HCEC 1CT (cell line): ENCODE measurements around the gene COQ5.
"Not testable (repeated sequence)": the region's sequence is repeated elsewhere in the genome, so short reads cannot be mapped to it uniquely, and the experiment has no call there.

ENCODE experiments used
- DNase-seq: peaks from one replicate; pipeline ENCODE4 v3.0.0-alpha.2; 2017

COQ5 gene

DNA sequence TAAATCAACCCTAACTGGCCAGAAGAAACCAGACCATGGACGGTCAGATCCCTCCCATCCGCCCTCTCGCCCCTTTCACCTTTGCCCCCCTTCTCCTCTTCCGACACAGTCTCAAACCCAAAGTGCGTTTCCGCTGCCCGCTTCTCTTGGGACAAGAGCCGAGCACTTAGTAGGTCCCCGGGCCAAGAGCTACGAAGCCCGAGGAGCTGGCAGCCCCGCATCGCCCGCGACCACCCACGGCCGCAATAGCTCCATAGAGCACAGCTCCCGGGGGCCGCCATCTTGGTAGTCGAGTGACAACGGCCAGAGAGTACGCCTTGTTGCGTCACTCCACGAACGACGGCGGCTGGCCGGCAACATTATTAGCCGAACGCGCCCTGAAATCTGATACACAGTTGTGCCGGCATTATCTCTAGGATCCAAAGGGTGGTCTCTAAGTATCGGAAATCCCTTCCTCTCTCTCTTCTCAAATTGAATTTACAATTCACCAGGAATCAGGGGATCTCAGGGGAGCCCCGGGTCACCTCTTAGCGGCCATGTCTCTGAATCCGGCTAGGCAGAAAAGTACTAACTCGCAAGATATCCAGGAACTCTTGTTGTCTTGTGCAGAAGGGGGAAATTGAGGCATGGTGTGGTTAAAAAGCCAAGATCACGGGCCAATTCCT, at the start of gene COQ5:
TSS of gene COQ5 (minus strand) at position 298 of the 665 bp plus-strand sequence. CDS start at position 281, 17 bp downstream.
- DNase-seq, result peak; percentile 83

DNA sequence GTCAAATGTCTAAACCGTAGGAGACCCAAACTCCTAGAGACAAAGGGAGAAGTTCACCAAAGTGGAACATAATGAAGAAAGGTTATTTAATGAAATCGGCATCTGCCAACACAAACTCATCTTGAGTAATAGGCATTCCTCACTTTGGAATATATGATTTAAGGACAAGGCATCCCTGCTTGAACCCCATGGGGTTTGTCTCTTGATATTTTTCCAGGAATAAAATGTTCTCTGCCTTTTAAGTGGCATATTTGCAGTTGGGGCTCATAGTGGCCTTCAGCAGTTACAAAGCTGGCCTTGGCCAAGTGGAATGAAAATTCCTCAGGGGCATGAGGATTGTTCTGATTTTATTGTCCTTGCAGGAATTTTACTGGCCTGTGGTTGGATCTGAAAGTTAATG, 45.1 kb upstream of the COQ5 start:
- DNase-seq, result no peak

DNA sequence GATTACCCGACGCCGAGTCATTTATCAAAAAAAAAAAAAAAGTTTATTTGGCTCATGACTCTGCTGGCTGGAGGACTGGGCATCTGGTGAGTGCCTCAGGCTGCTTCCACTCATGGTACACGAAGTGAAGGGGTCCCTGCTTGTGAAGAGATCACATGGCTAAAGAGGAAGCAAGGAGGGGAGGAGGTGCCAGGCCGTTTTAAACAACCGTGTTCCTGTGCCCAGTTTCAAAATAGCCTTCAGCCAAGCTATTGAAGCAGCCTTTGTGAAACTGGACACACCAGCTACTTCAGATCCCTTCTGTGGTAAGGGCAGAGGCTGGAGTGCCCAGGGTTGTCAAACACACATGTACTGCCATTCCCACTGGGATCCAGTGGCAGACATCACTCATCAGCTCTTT, 44.6 kb upstream of the COQ5 start:
- no peak for DNase-seq

DNA sequence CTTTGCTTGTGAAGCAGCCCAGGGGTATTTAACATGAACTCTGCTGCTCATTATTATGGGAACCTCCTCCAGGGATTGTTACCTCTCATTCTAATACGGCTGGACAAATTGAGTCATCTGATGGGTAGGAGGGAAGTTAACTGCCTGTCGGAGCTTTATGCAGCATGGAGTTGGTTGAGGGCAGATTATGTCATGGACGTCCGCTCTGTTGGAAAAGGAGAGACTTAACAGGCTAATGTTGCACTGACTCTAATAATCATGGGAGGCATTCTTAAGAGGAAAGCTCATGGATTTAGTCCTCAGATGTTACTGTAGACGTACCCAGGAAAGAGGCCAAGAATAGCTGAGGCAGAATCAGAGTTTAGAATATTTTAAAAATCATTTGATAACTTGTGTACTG, 42.3 kb upstream of the COQ5 start:
- DNase-seq, result peak; percentile 13

GRCh38 chr12:120563495-120563894, 34.5 kb upstream of the COQ5 start:
- no peak for DNase-seq

- no peak for DNase-seq
Measured at GRCh38 chr12:120562906-120563305, 33.9 kb upstream of the COQ5 start.

GRCh38 chr12:120557589-120557988, 28.6 kb upstream of the COQ5 start:
- no peak for DNase-seq

DNA sequence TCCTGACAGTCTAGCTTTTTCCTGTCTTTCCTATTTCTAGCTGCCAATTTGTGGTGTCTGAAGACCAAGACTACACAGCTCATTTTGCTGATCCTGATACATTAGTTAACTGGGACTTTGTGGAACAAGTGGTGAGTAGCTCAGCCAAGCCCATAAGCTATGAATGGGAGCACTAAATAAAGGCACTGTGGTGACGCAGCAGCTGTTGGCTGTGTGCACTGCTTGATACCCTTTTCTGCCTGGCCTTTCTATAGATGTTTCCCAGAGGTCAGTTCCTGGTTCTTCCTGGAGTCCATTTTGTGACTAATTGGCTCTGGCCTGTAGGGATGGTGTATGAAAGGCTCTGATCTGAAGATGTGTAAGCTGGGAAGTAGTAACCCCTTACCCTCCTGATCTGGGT, 25.7 kb upstream of the COQ5 start:
- DNase-seq, result no peak

- no peak for DNase-seq
Measured at GRCh38 chr12:120546050-120546386, 17.1 kb upstream of the COQ5 start.

GRCh38 chr12:120544691-120545090, 15.7 kb upstream of the COQ5 start:
- DNase-seq, result no peak

GRCh38 chr12:120542166-120542565, 13.2 kb upstream of the COQ5 start:
- DNase-seq, result no peak

DNA sequence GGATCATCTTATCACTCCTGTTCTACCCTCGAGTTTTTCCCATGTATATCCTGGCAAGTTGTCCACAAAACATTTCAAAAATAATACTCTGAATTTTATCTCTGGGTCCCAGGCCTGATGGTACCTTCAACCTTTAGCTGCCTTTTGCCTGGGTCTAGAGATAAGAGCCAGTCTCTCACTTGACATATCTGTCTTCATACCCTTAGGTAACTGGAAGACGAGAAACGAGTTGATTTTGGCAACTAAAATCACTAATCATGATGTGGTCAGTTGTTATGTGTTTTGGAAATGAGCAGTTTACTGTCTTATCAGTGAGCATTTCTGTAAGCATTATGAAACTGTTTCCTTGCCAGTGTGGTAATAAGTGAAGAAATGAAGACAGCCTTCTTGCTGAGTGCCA, 11.5 kb upstream of the COQ5 start:
- DNase-seq, result no peak

GRCh38 chr12:120539303-120539702, 10.3 kb upstream of the COQ5 start:
- DNase-seq, result peak; percentile 87

DNA sequence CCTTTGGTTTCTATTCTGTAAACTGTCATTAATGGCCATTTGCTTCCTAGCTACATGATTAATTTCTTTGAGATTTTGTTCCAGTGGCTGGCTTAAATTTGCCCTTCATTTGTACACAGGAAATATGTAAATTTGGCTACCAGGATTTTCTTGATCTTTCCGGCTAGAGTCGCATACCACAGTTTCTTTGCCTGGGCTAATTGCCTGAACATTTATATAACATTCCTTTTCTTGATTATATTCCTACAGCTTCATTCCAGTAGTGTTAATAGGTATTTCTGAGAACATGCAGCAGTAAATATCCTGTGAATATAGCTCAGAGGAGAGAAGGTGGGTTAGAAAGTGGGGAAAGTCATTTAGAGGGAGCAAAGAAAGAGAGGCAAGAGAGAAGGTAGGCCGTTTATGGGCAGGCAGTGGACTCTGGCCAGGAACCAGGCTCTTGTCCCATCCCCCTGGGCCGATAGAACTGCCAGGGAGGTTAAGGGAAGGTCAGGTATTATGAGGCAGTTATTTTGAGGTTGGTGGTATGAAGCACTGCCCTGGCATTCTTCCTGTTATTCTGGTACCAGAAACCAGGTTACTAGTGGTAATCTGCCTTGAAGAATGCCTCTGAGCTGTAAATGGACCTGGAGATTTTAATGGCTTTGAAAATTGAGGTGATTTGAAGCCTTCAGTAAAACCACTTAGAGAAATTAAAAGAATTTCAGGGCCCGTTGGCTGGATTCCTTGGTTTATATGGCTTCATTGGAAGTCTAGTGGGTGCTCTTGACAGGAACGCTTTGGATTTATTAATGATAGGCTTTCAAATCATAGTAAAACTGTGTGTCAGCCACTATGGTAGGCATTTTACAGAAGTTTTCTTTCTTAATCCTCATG, 9.6 kb upstream of the COQ5 start:
- DNase-seq, result peak; percentile 49

- DNase-seq, result no peak
Measured at GRCh38 chr12:120537856-120538220, 8.9 kb upstream of the COQ5 start.

DNA sequence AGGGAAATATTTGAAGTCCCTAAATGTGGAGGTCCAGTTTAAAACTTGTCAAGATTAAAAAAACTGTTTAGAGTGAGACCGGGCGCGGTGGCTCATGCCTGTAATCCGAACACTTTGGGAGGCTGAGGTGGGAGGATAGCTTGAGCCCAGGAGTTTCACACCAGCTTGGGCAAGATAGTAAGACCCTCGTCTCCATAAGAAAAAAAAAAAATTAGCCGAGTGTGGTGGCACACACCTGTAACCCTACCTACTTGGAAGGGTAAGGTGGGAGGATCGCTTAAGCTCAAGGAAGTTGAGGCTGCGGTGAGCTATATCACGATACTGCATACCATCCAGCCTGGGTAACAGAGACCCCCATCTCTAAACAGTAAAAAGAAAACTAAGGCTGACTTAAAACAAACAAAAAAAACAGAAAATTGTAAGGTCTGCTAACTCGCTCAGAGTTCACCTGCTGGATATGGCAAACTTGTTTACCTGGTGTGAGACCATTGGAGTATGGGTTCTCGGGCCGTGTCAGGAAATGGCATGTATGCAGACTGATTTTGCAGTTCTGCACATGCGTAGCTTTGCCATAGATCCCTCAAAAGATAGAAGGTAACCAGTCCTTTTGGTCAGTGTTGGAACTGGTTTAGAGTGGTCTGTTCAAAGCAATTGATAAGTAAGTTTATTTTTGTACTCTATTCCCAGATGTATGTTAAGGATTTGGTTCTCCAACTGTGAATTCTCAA, 7.3 kb upstream of the COQ5 start:
- no peak for DNase-seq

DNA sequence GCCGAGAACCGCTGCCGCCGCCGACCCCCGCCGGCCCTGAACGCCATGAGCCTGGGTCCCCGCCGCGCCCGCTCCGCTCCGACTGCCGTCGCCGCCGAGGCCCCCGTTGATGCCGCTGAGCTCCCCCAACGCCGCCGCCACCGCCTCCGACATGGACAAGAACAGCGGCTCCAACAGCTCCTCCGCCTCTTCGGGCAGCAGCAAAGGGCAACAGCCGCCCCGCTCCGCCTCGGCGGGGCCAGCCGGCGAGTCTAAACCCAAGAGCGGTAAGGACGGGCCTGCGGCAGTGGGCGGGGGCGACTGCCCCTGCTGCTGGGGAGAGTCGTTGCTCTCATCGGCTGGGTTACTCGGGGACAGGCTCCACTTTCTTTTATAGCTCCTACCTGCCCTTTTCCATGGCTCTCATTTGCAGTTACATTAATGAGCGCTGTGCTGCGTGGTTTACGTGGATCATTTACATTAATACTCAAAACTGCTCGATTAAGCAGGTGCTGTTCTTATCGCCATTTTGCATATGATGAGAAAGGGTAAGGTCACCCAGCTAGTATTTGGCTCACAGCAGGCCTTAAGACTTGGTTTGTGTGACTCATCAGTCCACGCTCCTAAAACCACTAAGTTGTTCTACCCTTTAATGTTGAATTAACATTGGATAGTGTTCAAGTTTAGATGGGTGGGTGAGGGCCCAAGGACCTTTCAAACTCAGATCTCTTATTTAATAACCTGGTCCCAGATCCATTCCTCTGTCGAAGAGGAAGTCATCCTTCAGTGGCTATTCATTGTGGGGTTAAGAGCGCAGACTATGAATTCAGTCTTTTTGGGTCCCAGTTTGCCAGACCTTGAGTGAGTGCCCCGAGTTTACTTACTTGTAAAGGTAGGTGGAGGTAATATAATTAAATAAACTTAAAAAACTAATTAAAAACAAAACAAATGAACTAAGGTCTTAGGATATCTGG, 6.0 kb upstream of the COQ5 start:
- DNase-seq, result peak; percentile 84

- peak; percentile 79 for DNase-seq
Measured at GRCh38 chr12:120534203-120534702, 5.3 kb upstream of the COQ5 start, which contains the start of gene RNF10. RNF10 (plus strand) TSS chr12:120534356; CDS start chr12:120534812, 456 bp downstream.

DNA sequence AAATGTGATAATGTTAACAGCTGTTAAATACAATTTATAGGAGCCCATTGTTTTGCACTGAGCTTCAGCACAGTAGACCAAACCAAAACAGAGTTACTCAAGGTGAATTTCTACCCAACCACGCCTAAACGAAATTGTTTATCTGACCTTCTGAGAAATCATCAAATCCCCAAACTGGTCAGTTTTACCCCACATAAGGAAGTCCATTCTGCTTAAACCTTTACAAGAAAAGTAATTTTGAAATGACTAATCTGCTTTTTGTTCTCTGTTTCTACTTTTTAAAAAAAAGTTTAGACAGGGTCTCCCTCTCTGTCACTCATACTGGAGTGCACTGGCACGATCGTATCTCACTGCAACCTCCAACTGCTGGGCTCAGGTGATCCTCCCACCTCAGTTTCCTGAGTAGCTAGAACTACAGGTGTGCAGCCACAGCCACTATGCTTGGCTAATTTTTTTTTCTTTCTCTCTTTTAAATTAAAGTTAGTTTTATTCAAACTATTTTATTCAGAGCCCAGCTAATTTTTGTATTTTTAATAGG, 3.8 kb upstream of the COQ5 start:
- DNase-seq, result no peak

DNA sequence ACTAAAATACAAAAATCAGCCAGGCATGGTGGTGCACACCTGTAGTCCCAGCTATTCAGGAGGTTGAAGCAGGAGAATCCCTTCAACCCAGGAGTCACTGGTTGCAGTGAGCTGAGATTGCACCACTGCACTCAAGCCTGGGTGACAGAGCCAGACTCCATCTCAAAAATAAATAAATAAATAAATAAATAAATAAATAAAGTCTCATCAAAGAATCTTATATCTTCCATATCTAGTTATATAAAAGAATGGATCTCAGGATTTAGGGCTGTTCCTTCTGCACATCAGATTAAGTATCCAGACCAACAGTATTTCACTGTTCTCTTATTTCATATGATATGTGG, 1.4 kb upstream of the COQ5 start:
- not testable (repeated sequence) for DNase-seq

DNA sequence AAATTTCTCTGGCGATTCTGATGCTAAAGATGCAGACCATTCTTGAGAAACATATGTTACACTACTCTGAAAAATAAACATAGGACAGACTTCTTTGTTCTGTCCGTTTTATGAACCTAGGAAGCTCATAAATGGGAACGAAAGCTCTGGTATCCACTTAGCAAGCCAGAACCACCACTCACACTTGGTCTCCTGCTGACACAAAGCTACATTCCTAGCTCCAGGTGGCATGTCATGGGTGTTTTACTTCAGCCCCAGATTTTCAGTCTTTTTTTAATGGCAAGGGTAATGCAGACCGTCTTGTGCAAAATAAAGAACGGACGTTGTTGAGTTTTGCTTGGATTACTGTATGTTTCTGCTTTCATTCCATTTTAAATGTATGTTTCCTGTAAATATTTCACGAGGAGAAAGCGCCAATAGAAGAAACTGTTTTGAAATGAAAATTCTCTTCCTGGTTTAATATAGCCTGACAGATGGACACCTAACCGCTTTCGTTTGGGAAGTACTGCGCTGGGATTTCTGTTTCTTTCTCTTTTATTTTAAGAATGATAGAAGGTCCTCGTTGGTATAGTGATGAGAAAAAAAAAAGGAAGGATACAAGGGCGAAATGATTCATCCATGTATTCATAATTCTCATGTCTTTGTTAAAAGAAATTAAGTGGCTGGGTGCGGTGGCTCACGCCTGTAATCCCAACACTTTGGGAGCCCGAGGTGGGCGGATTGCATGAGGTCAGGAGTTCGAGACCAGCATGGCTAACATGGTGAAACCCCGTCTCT, 871 bp upstream of the COQ5 start:
- DNase-seq, result peak; percentile 25
